Activated CD4-positive, alpha-beta T cell treated with anti-CD3 and anti-CD28 coated beads, Interleukin-2, amount 50 U/mL, for 24 hours (primary cell): Measurements from ENCODE around the gene CLEC20A.
A peak's percentile ranks its signal among the peaks of the same experiment; 100 is the strongest.

Source experiments
- DNase-seq, 2 donors: peaks; one replicate each; pipeline ENCODE4 v3.0.0-alpha.2; 2020; ENCODE audit warnings: low read depth in 1 of 2, low spot score in 1 of 2

CLEC20A gene

GRCh38 chr1:178496410-178497135 lies at the start of gene CLEC20A:
CLEC20A (minus strand) TSS chr1:178496964; CDS start chr1:178496939, 25 bp downstream.
- no peak for DNase-seq

- no peak for DNase-seq
Measured at GRCh38 chr1:178544531-178544930, 47.8 kb upstream of the CLEC20A start.

- no peak for DNase-seq
Measured at GRCh38 chr1:178543290-178543607, 46.5 kb upstream of the CLEC20A start.

GRCh38 chr1:178542554-178543289 lies 46.0 kb upstream of the CLEC20A start:
- DNase-seq = peak; percentile 76 to 95

- peak in 1 of 2 donors; percentile 16 for DNase-seq
Measured at GRCh38 chr1:178541829-178542553, 45.2 kb upstream of the CLEC20A start.

- DNase-seq = no peak
Measured at GRCh38 chr1:178541379-178541778, 44.6 kb upstream of the CLEC20A start.

- no peak for DNase-seq
Measured at GRCh38 chr1:178540646-178541045, 43.9 kb upstream of the CLEC20A start.

- no peak for DNase-seq
Measured at GRCh38 chr1:178540204-178540603, 43.4 kb upstream of the CLEC20A start.

GRCh38 chr1:178539291-178539690 lies 42.5 kb upstream of the CLEC20A start:
- DNase-seq = no peak

- DNase-seq = no peak
Measured at GRCh38 chr1:178538192-178538916, 41.6 kb upstream of the CLEC20A start.

- DNase-seq = no peak
Measured at GRCh38 chr1:178537382-178538090, 40.8 kb upstream of the CLEC20A start.

- no peak for DNase-seq
Measured at GRCh38 chr1:178536844-178537371, 40.1 kb upstream of the CLEC20A start.

- DNase-seq = no peak
Measured at GRCh38 chr1:178536329-178536728, 39.6 kb upstream of the CLEC20A start.

GRCh38 chr1:178534137-178534868 lies 37.5 kb upstream of the CLEC20A start:
- no peak for DNase-seq

GRCh38 chr1:178533121-178533946 lies 36.6 kb upstream of the CLEC20A start:
- no peak for DNase-seq

- DNase-seq = peak; percentile 62 to 67
Measured at GRCh38 chr1:178532392-178532791, 35.6 kb upstream of the CLEC20A start.

GRCh38 chr1:178531887-178532286 lies 35.1 kb upstream of the CLEC20A start:
- DNase-seq = no peak

GRCh38 chr1:178530502-178530901 lies 33.7 kb upstream of the CLEC20A start:
- no peak for DNase-seq

GRCh38 chr1:178530037-178530402 lies 33.3 kb upstream of the CLEC20A start:
- DNase-seq = no peak
